GM12878 (cell line): Measurements from ENCODE around the gene SPPL3. TPM values are rescaled to one million over a fixed set of nuclear protein-coding genes. Genes with fewer than 3 reads are reported as not detected.

Experiments used
- ATAC-seq: fragments of 200-7000 bp; cut with Tn5 transposase; 3 replicates; pipeline ENCODE4 v1.9.1; 2020; ENCODE audit warnings: mild to moderate bottlenecking, moderate library complexity
- BruUV-seq: library from RNA; stranded (reverse); fragments of 400-500 nt; replicated peaks from 2 replicates; lab custom pipeline; 2021; lab: Mats Ljungman, UMichigan
- CTCF ChIA-PET: fragments of 300-600 bp; sonication (Branson Sonifier 250); formaldehyde crosslinking; extraction: SDS; loops from one replicate; lab custom pipeline; 2021; ENCODE audit warnings: inconsistent platforms; lab: Yijun Ruan, JAX
- POLR2A ChIA-PET: fragments of 350-600 bp; formaldehyde crosslinking; extraction: SDS; loops from one replicate; lab custom pipeline; 2021; ENCODE audit warnings: inconsistent platforms; lab: Charles Lee
- RAD21 ChIA-PET: fragments of 300-600 bp; sonication (Branson Sonifier 250); formaldehyde crosslinking; loops from one replicate; lab custom pipeline; 2023; ENCODE audit warnings: antibody characterized with exemption; ENCODE audit not compliant: unreplicated experiment; lab: Charles Lee
- SMC1A ChIA-PET: fragments of 300-600 bp; sonication (Branson Sonifier 250); formaldehyde crosslinking; loops from one replicate; lab custom pipeline; 2023; ENCODE audit not compliant: unreplicated experiment, uncharacterized antibody; lab: Charles Lee
- DNase-seq: peaks from one replicate; pipeline ENCODE4 v3.0.0-alpha.2; 2011; ENCODE audit warnings: low read depth, low spot score
- FAIRE-seq: peaks from 3 replicates; lab custom pipeline; 2011; peaks lifted over from hg19 to GRCh38; lab: Jason Lieb, UNC
- H2AFZ ChIP-seq: 2 replicates; pipeline ENCODE4 v1.6.0; 2011; ENCODE audit warnings: low read depth, low read length, control low read depth; ENCODE audit not compliant: control insufficient read depth
- H3K27ac ChIP-seq: 2 replicates; pipeline ENCODE4 v1.5.1; 2011; ENCODE audit warnings: control low read depth; ENCODE audit not compliant: control insufficient read depth, insufficient read depth
- H3K27me3 ChIP-seq, 2 experiments: replicated peaks in 1 of 2; 2 replicates each; pipeline versions ENCODE4 v1.6.0 to v1.6.1; 2011; ENCODE audit warnings: low read length in 1 of 2; ENCODE audit not compliant: control insufficient read depth in 2 of 2, insufficient read depth in 2 of 2
- H3K36me3 ChIP-seq, 2 experiments: 2 replicates each; pipeline ENCODE4 v1.5.1; 2011; ENCODE audit warnings: low read length in 1 of 2; ENCODE audit not compliant: control insufficient read depth in 2 of 2, insufficient read depth in 2 of 2
- H3K4me1 ChIP-seq: 2 replicates; pipeline ENCODE4 v1.6.1; 2011; ENCODE audit warnings: mild to moderate bottlenecking, low read length, moderate library complexity, mixed read lengths; ENCODE audit not compliant: control insufficient read depth, insufficient read depth
- H3K4me2 ChIP-seq: 2 replicates; pipeline ENCODE4 v1.6.0; 2011; ENCODE audit warnings: control low read depth; ENCODE audit not compliant: control insufficient read depth, insufficient read depth
- H3K4me3 ChIP-seq: fragments of 200-600 bp; sonication (generic); 2 replicates; pipeline ENCODE4 v1.5.1; 2016
- H3K79me2 ChIP-seq: 2 replicates; pipeline ENCODE4 v1.6.0; 2011; ENCODE audit warnings: low read length; ENCODE audit not compliant: control insufficient read depth, insufficient read depth
- H3K9ac ChIP-seq: 2 replicates; pipeline ENCODE4 v1.8.0; 2011; ENCODE audit warnings: low read length, control low read depth, mixed read lengths; ENCODE audit not compliant: control insufficient read depth, insufficient read depth
- H3K9me3 ChIP-seq: replicated peaks from 3 replicates; pipeline ENCODE4 v1.5.1; 2011; ENCODE audit warnings: mild to moderate bottlenecking, low read length; ENCODE audit not compliant: control insufficient read depth, insufficient read depth
- H4K20me1 ChIP-seq: 2 replicates; pipeline ENCODE4 v1.6.0; 2011; ENCODE audit not compliant: control insufficient read depth, insufficient read depth
- BCL11A ChIP-seq: IDR thresholded peaks from 2 replicates; pipeline ENCODE4 v1.6.1; 2011; ENCODE audit warnings: low read depth, low read length
- CBX5 ChIP-seq: sonication (generic); IDR thresholded peaks from 2 replicates; pipeline ENCODE4 v1.6.1; 2016; ENCODE audit warnings: low read depth, moderate library complexity, mild to moderate bottlenecking, inconsistent platforms
- FOS ChIP-seq: IDR thresholded peaks from 3 replicates; pipeline ENCODE4 v1.6.1; 2011; ENCODE audit warnings: borderline replicate concordance; ENCODE audit not compliant: insufficient read length; ENCODE audit errors: extremely low read depth
- FOXM1 ChIP-seq: IDR thresholded peaks from 2 replicates; pipeline ENCODE4 v1.6.1; 2012; ENCODE audit warnings: low read depth, mild to moderate bottlenecking, inconsistent platforms, low read length, moderate library complexity
- HDAC2 ChIP-seq: fragments of 200-600 bp; sonication (generic); IDR thresholded peaks from 2 replicates; pipeline ENCODE4 v1.6.1; 2017
- RB1 ChIP-seq: fragments of 450-650 bp; formaldehyde crosslinking; IDR thresholded peaks from 2 replicates; pipeline ENCODE4 v1.6.1; 2017; ENCODE audit warnings: mild to moderate bottlenecking, borderline replicate concordance
- TAF1 ChIP-seq: IDR thresholded peaks from 2 replicates; pipeline ENCODE4 v1.6.1; 2011; ENCODE audit warnings: mild to moderate bottlenecking, low read depth, low read length, borderline replicate concordance
- ZSCAN29 ChIP-seq: fragments of 450-650 bp; IDR thresholded peaks from 2 replicates; pipeline ENCODE4 v1.6.1; 2017; ENCODE audit warnings: mild to moderate bottlenecking, moderate library complexity
- ZZZ3 ChIP-seq: IDR thresholded peaks from 2 replicates; pipeline ENCODE4 v1.6.1; 2011; ENCODE audit warnings: low read depth; ENCODE audit not compliant: control insufficient read depth, insufficient read length
- WGBS: methylation state at CpG from one replicate; pipeline ENCODE4 v1.1.6; 2016; ENCODE audit warnings: low lambda C conversion rate; ENCODE audit not compliant: insufficient replicate concordance, insufficient coverage; ENCODE audit errors: missing lambda C conversion rate; 5-methylcytosine and 5-hydroxymethylcytosine counted together
- in situ Hi-C: fragments of 300-500 bp; cut with MboI; formaldehyde crosslinking; loops from 9 replicates; pipeline ENCODE4 v1.14.3; 2018; ENCODE audit warnings: mixed read lengths
- intact Hi-C: fragments of 100-400 bp; cut with micrococcal nuclease; formaldehyde crosslinking; loops from one replicate; pipeline ENCODE4 v1.14.2; 2022; ENCODE audit not compliant: unreplicated experiment
- polyA plus RNA-seq, 11 experiments: library from polyadenylated mRNA; depleted of rRNA in 4 of 11; unstranded in 6 of 11; stranded (reverse) in 5 of 11; fragments of >200 nt; fragmentation: Nextera tagmentation in 4 of 11; fragmentation: Illumina TruSeq in 1 of 11; extraction: Ambion mirVana in 4 of 11; extraction: Trizol in 1 of 11; gene quantifications; 1 replicate in 1 of 11; 2 replicates in 10 of 11; pipeline versions ENCODE4 v1.2.1 to v1.2.3, GENCODE V29; 2011 to 2016; ENCODE audit warnings: inconsistent platforms in 2 of 11, missing spikeins in 2 of 11, low read depth in 1 of 11
- total RNA-seq, 4 experiments: library from RNA; depleted of rRNA in 3 of 4; stranded (reverse); fragments of >200 nt in 3 of 4; fragmentation: Illumina TruSeq in 1 of 4; extraction: Trizol in 1 of 4; gene quantifications; 2 replicates each; pipeline versions ENCODE4 v1.2.1 to v1.2.3, GENCODE V29; 2013 to 2021
- TF ChIP-seq, protein P1 (sequence below): fragments of 450-650 bp; IDR thresholded peaks from 2 replicates; pipeline ENCODE4 v1.6.1; 2017; ENCODE audit warnings: low read depth, mild to moderate bottlenecking, moderate library complexity
- TF ChIP-seq, protein P2 (sequence below): fragments of 450-650 bp; IDR thresholded peaks from 2 replicates; pipeline ENCODE4 v1.6.1; 2014; ENCODE audit warnings: mild to moderate bottlenecking
- TF ChIP-seq, protein P3 (sequence below): fragments of 450-650 bp; formaldehyde crosslinking; IDR thresholded peaks from 2 replicates; pipeline ENCODE4 v1.4.0; 2022; ENCODE audit warnings: mild to moderate bottlenecking, moderate library complexity

SPPL3 gene
- total and polyA plus RNA-seq, 10 of the 15 experiments (the other 5 are each of a cell fraction or from before 2014, with no cell fraction given), result 4.3 to 45.5 (median 11.7) TPM

DNA sequence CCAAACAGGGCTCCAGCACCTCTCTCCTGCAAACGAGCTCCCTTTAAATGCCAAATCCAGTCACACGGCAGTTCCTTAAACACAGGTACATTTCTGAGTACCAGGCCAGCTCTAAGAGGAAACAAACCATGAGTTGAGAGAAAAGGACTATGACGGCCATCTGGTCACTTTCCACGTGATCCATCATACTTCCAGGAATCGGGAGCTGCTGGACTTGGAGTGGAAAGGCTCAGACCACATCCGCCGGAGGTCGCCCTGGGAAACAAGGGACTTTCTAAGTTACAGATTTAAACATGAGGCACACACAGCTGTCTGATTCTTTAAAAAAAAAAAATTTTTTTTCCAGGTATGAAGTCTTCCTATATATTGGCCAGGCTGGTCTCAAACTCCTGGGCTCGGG is 139.3 kb downstream of the SPPL3 start:
- Histone ChIP-seq H2AFZ (no peak overlapping the region), H3K27ac (no peak overlapping the region), H3K4me2 (no peak overlapping the region), H3K9me3 (no peaks in the 10 kb centered on the region), H3K4me1 (no peaks in the 10 kb centered on the region), H3K27me3 (no peaks in the 10 kb centered on the region), H3K9ac (no peak overlapping the region), H3K79me2 (no peaks in the 10 kb centered on the region), H3K36me3 (peaks cover 29 to 30% of the 10 kb centered on the region in 2 experiments), H4K20me1 (no peaks in the 10 kb centered on the region), H3K4me3 (no peak overlapping the region)
- DNase-seq (no peak), FAIRE-seq (no peak), ATAC-seq (no peak)
- in situ Hi-C loops, result no loop called here
- ChIA-PET SMC1A (interaction anchor here (0.6 to 1.7 kb wide), 4 partner anchors 33 to 220 kb away, joined by 3 to 4 read pairs (median 4); no protein-coding TSS in a partner anchor), POLR2A (interaction anchor here (0.7 kb wide), 1 partner anchor 80 kb away, joined by 3 read pairs; no protein-coding TSS in a partner anchor), RAD21 (no interaction called here), CTCF (no interaction called here)
- TF ChIP-seq RB1 (no peak), CBX5 (no peak), HDAC2 (no peak), ZZZ3 (no peak), FOS (no peak), FOXM1 (no peak), ZSCAN29 (no peak), BCL11A (no peak), TAF1 (no peak)
- TF ChIP-seq, protein P1, sequence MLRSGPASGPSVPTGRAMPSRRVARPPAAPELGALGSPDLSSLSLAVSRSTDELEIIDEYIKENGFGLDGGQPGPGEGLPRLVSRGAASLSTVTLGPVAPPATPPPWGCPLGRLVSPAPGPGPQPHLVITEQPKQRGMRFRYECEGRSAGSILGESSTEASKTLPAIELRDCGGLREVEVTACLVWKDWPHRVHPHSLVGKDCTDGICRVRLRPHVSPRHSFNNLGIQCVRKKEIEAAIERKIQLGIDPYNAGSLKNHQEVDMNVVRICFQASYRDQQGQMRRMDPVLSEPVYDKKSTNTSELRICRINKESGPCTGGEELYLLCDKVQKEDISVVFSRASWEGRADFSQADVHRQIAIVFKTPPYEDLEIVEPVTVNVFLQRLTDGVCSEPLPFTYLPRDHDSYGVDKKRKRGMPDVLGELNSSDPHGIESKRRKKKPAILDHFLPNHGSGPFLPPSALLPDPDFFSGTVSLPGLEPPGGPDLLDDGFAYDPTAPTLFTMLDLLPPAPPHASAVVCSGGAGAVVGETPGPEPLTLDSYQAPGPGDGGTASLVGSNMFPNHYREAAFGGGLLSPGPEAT, result no peak
- TF ChIP-seq, protein P2, sequence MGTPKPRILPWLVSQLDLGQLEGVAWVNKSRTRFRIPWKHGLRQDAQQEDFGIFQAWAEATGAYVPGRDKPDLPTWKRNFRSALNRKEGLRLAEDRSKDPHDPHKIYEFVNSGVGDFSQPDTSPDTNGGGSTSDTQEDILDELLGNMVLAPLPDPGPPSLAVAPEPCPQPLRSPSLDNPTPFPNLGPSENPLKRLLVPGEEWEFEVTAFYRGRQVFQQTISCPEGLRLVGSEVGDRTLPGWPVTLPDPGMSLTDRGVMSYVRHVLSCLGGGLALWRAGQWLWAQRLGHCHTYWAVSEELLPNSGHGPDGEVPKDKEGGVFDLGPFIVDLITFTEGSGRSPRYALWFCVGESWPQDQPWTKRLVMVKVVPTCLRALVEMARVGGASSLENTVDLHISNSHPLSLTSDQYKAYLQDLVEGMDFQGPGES, result no peak
- TF ChIP-seq, protein P3, sequence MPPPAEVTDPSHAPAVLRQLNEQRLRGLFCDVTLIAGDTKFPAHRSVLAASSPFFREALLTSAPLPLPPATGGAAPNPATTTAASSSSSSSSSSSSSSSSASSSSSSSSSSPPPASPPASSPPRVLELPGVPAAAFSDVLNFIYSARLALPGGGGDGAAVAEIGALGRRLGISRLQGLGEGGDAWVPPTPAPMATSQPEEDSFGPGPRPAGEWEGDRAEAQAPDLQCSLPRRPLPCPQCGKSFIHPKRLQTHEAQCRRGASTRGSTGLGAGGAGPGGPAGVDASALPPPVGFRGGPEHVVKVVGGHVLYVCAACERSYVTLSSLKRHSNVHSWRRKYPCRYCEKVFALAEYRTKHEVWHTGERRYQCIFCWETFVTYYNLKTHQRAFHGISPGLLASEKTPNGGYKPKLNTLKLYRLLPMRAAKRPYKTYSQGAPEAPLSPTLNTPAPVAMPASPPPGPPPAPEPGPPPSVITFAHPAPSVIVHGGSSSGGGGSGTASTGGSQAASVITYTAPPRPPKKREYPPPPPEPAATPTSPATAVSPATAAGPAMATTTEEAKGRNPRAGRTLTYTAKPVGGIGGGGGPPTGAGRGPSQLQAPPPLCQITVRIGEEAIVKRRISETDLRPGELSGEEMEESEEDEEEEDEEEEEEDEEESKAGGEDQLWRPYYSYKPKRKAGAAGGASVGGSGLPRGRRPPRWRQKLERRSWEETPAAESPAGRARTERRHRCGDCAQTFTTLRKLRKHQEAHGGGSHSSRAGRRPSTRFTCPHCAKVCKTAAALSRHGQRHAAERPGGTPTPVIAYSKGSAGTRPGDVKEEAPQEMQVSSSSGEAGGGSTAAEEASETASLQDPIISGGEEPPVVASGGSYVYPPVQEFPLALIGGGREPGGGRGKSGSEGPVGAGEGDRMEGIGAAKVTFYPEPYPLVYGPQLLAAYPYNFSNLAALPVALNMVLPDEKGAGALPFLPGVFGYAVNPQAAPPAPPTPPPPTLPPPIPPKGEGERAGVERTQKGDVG, result no peak
- 92% methylated on average over 9 of the region's 9 CpGs for WGBS
- no TSS peak for BruUV-seq
- intact Hi-C loops, result no loop called here
